Loucy (cell line): ENCODE results near the gene GNPTAB.

ENCODE experiments used
- H2AFZ ChIP-seq: fragments of 200-600 bp; sonication (generic); 2 replicates; pipeline ENCODE4 v1.6.0; 2016; ENCODE audit warnings: antibody characterized with exemption, mild to moderate bottlenecking, low read length, moderate library complexity
- H3F3A ChIP-seq: fragments of 200-600 bp; 2 replicates; pipeline ENCODE4 v1.6.0; 2016; ENCODE audit warnings: antibody characterized with exemption, low read depth, mild to moderate bottlenecking
- H3K27me3 ChIP-seq: fragments of 200-600 bp; sonication (generic); 2 replicates; pipeline ENCODE4 v1.6.1; 2014; ENCODE audit warnings: low read length, mild to moderate bottlenecking; ENCODE audit not compliant: insufficient read depth, poor library complexity, severe bottlenecking
- H3K36me3 ChIP-seq: fragments of 200-600 bp; sonication (generic); 2 replicates; pipeline ENCODE4 v1.6.1; 2016; ENCODE audit warnings: low read length; ENCODE audit not compliant: insufficient read depth
- H3K4me1 ChIP-seq: fragments of 200-600 bp; sonication (generic); 2 replicates; pipeline ENCODE4 v1.5.1; 2014; ENCODE audit warnings: low read length, mild to moderate bottlenecking; ENCODE audit not compliant: insufficient read depth, poor library complexity, severe bottlenecking
- H3K4me2 ChIP-seq: fragments of 200-600 bp; sonication (generic); 2 replicates; pipeline ENCODE4 v1.6.0; 2014; ENCODE audit warnings: antibody characterized with exemption, low read length, low read depth, mild to moderate bottlenecking; ENCODE audit not compliant: poor library complexity, severe bottlenecking
- H3K4me3 ChIP-seq: fragments of 200-600 bp; sonication (generic); 2 replicates; pipeline ENCODE4 v1.5.1; 2014; ENCODE audit warnings: low read length, mild to moderate bottlenecking, mixed read lengths; ENCODE audit not compliant: poor library complexity, severe bottlenecking
- H3K79me2 ChIP-seq: fragments of 200-600 bp; sonication (generic); 2 replicates; pipeline ENCODE4 v1.6.1; 2014; ENCODE audit warnings: low read length; ENCODE audit not compliant: insufficient read depth
- H3K9ac ChIP-seq: fragments of 200-600 bp; sonication (generic); 2 replicates; pipeline ENCODE4 v1.6.0; 2014; ENCODE audit warnings: mild to moderate bottlenecking, low read depth, low read length, moderate library complexity; ENCODE audit not compliant: poor library complexity, severe bottlenecking
- H3K9me2 ChIP-seq: fragments of 200-600 bp; sonication (generic); replicated peaks from 2 replicates; pipeline ENCODE4 v1.6.1; 2016; ENCODE audit warnings: low read depth, low read length, mixed read lengths
- H3K9me3 ChIP-seq: fragments of 200-600 bp; sonication (generic); 2 replicates; pipeline ENCODE4 v1.6.1; 2014; ENCODE audit warnings: mild to moderate bottlenecking, antibody characterized with exemption, low read length, low read depth; ENCODE audit not compliant: insufficient read depth
- H4K20me1 ChIP-seq: fragments of 200-600 bp; sonication (generic); 2 replicates; pipeline ENCODE4 v1.6.0; 2014; ENCODE audit warnings: antibody characterized with exemption, low read length, mild to moderate bottlenecking; ENCODE audit not compliant: insufficient read depth, poor library complexity, severe bottlenecking
- CTCF ChIP-seq: fragments of 200-600 bp; sonication (generic); conservative IDR thresholded peaks from 2 replicates; pipeline ENCODE4 v1.5.1; 2014; ENCODE audit warnings: mild to moderate bottlenecking, antibody characterized with exemption, low read length
- EZH2phosphoT487 ChIP-seq: fragments of 200-600 bp; IDR thresholded peaks from 2 replicates; pipeline ENCODE4 v1.6.1; 2018; ENCODE audit warnings: antibody characterized with exemption, mild to moderate bottlenecking, moderate library complexity, borderline replicate concordance

The GNPTAB gene

DNA sequence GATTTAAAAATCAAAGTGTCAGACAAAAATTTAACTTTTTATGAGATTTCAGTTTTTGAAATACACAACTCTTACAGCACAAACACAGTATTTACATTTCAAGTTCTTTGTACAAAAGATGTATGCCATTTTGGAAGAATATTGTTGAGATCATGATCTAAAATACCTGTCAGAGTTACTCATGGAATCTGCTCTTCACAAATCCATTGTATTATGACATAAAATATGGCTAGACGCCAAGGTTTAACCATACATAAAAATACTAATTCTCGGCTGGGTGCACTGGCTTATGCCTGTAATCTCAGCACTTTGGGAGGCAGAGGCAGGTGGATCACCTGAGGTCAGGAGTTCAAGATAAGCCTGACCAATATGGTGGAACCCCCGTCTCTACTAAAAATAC is 85.3 kb downstream of the GNPTAB start:
- Histone ChIP-seq H3K9ac (no peak overlapping the region), H3K4me1 (peaks cover 12% of the 10 kb centered on the region), H3K36me3 (peaks cover 67% of the 10 kb centered on the region; the same call in 1 of the 2 replicates)

GRCh38 chr12:101743724-101744472 is 86.9 kb downstream of the GNPTAB start:
- H3K9ac ChIP-seq: no peak overlapping the region
- no peaks in the 10 kb centered on the region for H3K9me3 ChIP-seq
- no peaks in the 10 kb centered on the region for H3K79me2 ChIP-seq
- TF ChIP-seq EZH2phosphoT487: no peak
- TF ChIP-seq CTCF: no peak
- H3K4me2 ChIP-seq: no peak overlapping the region
- no peak overlapping the region for H2AFZ ChIP-seq
- no peaks in the 10 kb centered on the region for H3F3A ChIP-seq
- peaks cover 53% of the 10 kb centered on the region; the same call in 1 of the 2 replicates for H3K36me3 ChIP-seq
- no peaks in the 10 kb centered on the region for H3K27me3 ChIP-seq
- H4K20me1 ChIP-seq: no peaks in the 10 kb centered on the region
- no peaks in the 10 kb centered on the region for H3K9me2 ChIP-seq
- H3K4me3 ChIP-seq: no peak overlapping the region
- H3K4me1 ChIP-seq: peaks cover 12% of the 10 kb centered on the region

More for the DNA sequence above, 85.3 kb downstream of the GNPTAB start:
- Histone ChIP-seq H3K27me3 (no peaks in the 10 kb centered on the region), H2AFZ (no peak overlapping the region), H3K4me3 (no peak overlapping the region), H3F3A (no peaks in the 10 kb centered on the region), H3K79me2 (no peaks in the 10 kb centered on the region), H3K4me2 (no peak overlapping the region), H3K9me2 (no peaks in the 10 kb centered on the region), H3K9me3 (no peaks in the 10 kb centered on the region), H4K20me1 (no peaks in the 10 kb centered on the region)
- no peak for TF ChIP-seq CTCF
- no peak for TF ChIP-seq EZH2phosphoT487

DNA sequence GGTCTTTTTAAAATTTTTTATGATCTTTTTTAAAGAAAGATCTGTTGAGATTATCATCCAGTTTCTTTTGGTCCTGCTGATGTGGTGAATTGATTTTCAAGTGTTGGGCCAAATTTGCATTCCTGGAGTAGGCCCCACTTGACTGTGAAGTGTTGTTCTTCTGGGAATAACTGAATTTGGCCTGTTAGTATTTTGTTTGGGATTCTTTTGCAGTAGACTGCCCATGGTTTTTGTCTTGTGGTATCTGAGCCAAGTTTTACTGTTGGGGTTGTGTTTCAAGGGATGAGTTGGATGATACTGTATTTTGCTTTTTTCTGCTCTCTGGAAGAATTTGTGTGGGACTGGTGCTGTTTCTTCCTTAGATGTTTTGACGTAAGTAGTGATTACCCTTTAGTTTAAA is 87.5 kb downstream of the GNPTAB start:
- Histone ChIP-seq H3K79me2 (no peaks in the 10 kb centered on the region), H3K4me1 (peaks cover 12% of the 10 kb centered on the region), H3K27me3 (no peaks in the 10 kb centered on the region), H3K36me3 (peaks cover 47% of the 10 kb centered on the region; the same call in 1 of the 2 replicates), H3K4me3 (no peak overlapping the region), H3F3A (no peaks in the 10 kb centered on the region), H3K9me2 (no peaks in the 10 kb centered on the region), H3K9ac (no peak overlapping the region), H4K20me1 (no peaks in the 10 kb centered on the region), H3K9me3 (no peaks in the 10 kb centered on the region), H2AFZ (no peak overlapping the region), H3K4me2 (no peak overlapping the region)
- TF ChIP-seq EZH2phosphoT487 (no peak), CTCF (no peak)
